ENCODE results near the gene HNMT. TPM values are rescaled to one million over a fixed set of nuclear protein-coding genes. Genes with fewer than 3 reads are reported as not detected.

HNMT gene
- total and polyA plus RNA-seq, 2 donors, result 16.6 to 17.0 TPM

GRCh38 chr2:138063181-138063580 lies 98.9 kb downstream of the HNMT start:
- 87% methylated on average over 2 of the region's 2 CpGs for WGBS

More at GRCh38 chr2:138063181-138063580, 98.9 kb downstream of the HNMT start:
- H3K27me3 ChIP-seq (ENCODE audit: control insufficient read depth in 2 of 2, insufficient read depth in 1 of 2, low read length in 1 of 2), result no peaks in the 10 kb centered on the region
- H3K4me3 ChIP-seq (ENCODE audit: low read length in 2 of 2), result no peak overlapping the region
- no peaks in the 10 kb centered on the region for H3K9me3 ChIP-seq (ENCODE audit: control insufficient read depth in 2 of 2, insufficient read depth in 1 of 2, low read length in 1 of 2)
- no peaks in the 10 kb centered on the region for H3K4me1 ChIP-seq (ENCODE audit: control insufficient read depth in 2 of 2, insufficient read depth in 2 of 2, low read length in 2 of 2)
- H3K36me3 ChIP-seq (ENCODE audit: control insufficient read depth in 2 of 2, insufficient read depth in 2 of 2, low read length in 1 of 2), result no peaks in the 10 kb centered on the region
- no peak for DNase-seq (ENCODE audit: low read depth in 6 of 9, low spot score in 9 of 9)
- H3K27ac ChIP-seq (ENCODE audit: low read depth in 1 of 2, low read length in 1 of 2), result no peak overlapping the region
